Subcutaneous adipose tissue (tissue), 4 donors: ENCODE data around the gene SNX7. TPM values are rescaled to one million over a fixed set of nuclear protein-coding genes. Genes with fewer than 3 reads are reported as not detected.

Experiments
- total RNA-seq, 4 donors: library from RNA; depleted of rRNA; stranded (reverse); fragments of >200 nt; gene quantifications; one replicate each; pipeline ENCODE4 v1.1.0, GENCODE V29; 2016
- TF ChIP-seq, protein P1 (sequence below): fragments of 450-650 bp; IDR thresholded peaks from one replicate; pipeline ENCODE4 v1.5.1; 2016; ENCODE audit warnings: low read depth, mild to moderate bottlenecking, control low read depth, antibody characterized with exemption, moderate library complexity

SNX7 gene
- total RNA-seq, 4 donors from 2014 or later = 19.8 to 64.5 (median 26.4) TPM

DNA sequence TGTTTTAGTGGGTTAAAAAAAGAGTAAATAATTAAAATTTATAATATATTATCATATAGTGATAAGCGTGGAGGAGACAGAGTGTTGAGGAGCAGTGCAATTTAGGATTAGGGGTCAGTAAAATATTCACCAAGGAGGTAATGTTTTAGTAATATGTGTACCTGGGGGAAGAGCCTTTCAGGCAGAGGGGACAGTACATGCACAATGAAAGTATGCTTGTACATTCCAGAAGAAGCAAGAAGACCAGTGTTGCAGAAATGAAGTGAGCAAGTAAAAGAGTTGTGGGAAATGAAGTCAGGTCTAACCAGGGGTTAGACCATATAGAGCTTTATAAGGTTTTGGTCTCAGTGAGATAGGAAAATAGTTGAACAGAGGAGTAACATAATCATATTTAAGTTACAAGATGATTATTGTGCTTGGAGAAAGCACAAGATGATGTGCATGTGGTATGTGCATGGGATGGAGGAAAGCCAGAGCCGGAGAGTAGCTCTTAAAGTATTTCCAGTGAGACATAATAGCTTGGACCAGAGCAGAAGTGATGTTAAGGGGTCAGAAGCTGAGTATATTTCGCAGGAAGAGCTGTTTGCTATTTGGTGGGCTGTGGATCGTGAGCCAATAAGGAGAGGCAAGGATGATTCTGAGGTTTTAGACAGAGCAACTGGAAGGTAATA is 44.8 kb downstream of the SNX7 start:
- TF ChIP-seq, protein P1, sequence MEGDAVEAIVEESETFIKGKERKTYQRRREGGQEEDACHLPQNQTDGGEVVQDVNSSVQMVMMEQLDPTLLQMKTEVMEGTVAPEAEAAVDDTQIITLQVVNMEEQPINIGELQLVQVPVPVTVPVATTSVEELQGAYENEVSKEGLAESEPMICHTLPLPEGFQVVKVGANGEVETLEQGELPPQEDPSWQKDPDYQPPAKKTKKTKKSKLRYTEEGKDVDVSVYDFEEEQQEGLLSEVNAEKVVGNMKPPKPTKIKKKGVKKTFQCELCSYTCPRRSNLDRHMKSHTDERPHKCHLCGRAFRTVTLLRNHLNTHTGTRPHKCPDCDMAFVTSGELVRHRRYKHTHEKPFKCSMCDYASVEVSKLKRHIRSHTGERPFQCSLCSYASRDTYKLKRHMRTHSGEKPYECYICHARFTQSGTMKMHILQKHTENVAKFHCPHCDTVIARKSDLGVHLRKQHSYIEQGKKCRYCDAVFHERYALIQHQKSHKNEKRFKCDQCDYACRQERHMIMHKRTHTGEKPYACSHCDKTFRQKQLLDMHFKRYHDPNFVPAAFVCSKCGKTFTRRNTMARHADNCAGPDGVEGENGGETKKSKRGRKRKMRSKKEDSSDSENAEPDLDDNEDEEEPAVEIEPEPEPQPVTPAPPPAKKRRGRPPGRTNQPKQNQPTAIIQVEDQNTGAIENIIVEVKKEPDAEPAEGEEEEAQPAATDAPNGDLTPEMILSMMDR = no peak

DNA sequence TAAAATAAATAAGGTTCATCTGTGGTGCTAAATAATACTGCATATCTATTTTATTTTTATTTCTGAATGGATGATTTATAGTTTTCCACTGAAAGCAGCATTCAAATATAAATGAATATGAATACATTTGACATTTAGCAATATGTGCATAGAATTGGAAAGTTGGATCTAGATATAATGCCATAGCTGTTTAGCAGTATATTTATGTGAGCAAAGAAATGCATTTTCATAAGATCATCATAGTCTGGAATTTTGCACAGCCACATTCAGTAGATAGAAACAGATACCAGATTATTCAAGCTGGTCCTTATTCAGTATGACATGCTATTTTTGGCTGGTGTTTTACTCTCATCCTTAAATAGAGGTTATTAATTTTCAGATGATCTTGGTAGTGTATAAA is 46.0 kb downstream of the SNX7 start:
- TF ChIP-seq, protein P1 = no peak

DNA sequence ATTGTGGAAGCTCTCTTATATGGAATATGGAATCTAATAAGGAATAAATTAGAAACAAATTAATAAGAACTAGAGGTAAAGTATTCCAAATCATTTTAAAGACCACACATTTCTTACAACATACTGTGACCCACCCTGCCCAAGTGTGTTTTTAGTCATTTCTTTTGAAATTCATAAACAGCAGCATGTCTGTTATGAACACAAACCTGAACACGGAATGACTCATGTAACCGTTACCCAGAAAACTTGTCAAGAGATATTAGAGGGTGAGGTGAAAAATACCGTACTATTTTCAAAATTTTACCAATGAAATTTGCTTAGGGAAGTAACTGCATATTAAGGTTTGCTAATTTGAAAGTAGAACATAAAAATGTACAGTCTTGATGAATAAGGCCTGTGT is 48.4 kb downstream of the SNX7 start:
- TF ChIP-seq, protein P1 = no peak

DNA sequence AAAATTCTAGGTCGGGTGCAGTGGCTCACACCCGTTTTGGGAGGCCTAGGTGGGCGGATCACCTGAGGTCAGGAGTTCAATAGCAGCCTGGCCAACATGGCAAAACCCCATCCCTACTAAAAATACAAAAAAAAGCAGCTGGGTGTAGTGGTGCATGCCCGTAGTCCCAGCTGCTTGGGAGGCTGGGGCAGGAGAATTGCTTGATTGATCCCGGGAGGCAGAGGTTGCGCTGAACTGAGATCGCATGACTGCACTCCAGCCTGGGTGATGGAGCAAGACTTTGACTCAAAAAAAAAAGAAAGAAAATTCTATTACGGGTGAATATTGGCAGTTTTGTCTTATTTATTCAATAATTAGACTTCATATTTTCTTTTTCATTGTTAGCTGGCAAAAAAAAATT is 62.1 kb downstream of the SNX7 start:
- TF ChIP-seq, protein P1 = no peak

DNA sequence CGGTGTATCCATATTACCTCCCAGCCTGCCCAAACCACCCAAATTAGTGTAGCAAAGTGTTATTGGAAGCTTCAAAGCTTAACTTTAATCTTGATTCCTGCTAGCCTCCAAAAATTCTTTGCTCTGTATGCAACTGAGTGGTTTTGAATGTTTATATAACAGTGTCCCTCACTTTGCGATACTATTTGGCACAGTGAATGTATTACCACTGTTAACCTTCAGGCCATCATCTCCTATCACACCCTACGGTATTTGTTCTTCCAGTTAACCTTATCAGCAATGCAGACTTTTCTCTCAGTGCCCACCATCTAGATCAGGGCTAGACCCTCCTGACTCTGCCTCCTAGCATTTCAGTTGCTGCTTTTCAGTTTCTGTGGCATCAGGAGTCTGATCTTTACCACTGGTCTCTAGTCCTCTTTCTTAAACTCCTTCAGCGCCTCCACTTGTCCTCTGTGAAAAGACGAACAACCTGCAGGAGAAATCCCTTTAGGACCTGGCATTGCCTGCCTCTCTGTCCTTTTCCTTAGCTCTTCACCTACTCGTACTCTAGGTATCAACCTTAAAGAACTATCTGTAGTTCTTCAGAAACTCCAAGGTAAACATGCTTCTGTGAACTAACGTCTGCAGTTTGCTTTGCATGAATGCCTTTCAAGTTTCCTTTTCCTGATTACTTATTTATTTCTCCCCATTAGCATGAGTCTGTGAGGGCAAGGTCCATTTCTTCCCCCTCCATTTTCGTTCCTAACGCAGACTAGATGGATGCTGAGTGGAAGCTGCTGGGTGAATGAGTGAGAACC is 71.7 kb downstream of the SNX7 start:
- TF ChIP-seq, protein P1 = no peak

DNA sequence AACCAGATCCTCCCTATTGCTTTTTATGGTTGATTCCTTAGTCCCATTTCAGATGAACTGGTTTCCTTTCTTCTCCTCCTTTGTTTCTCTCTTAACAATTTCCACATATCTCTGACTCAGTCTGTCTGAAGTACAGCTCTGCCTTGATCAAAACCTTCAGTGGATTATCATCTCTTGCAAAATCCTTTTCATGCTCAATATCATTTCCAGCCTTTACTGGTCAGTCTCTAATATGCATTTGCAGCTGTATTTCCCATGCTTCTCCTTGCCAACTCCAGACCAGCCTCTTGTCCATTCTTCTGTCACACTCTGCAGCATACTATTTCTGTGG is 72.2 kb downstream of the SNX7 start:
- TF ChIP-seq, protein P1 = no peak

DNA sequence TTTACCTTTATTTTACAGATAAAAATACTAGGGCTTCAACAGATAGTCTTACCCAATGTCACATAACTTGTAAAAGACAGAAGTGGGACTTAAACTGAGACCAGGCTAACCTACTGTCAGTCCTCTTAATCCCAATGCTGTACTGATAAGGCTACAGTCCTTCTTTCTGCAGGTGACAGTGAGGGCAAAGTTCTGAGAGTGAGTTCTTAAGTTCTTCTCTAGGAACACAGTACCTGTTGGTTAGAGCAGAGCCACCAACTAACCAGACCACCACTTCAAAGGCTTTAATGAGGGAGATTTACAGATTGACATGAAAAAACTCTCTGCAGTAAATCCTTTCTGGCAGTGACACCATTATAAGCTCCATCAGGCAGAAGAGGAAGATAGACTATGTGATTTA is 74.2 kb downstream of the SNX7 start:
- TF ChIP-seq, protein P1 = no peak
